GM12891 (cell line): ENCODE measurements around the gene GDPD2.

Experiments
- PAX5 ChIP-seq: IDR thresholded peaks from 2 replicates; pipeline ENCODE4 v1.6.1; 2011; ENCODE audit warnings: low read length, moderate library complexity, mild to moderate bottlenecking; ENCODE audit not compliant: insufficient read depth, severe bottlenecking
- POLR2A ChIP-seq: IDR thresholded peaks from 2 replicates; pipeline ENCODE4 v1.6.1; 2011; ENCODE audit warnings: low read depth, low read length, control low read depth
- POLR2AphosphoS5 ChIP-seq: IDR thresholded peaks from 2 replicates; pipeline ENCODE4 v1.6.1; 2011; ENCODE audit warnings: low read depth, low read length, control low read depth
- POU2F2 ChIP-seq: IDR thresholded peaks from 2 replicates; pipeline ENCODE4 v1.6.1; 2011; ENCODE audit warnings: low read depth, mild to moderate bottlenecking, control low read depth, low read length, moderate library complexity
- SPI1 ChIP-seq: IDR thresholded peaks from 2 replicates; pipeline ENCODE4 v1.6.1; 2011; ENCODE audit warnings: low read depth, low read length, control low read depth
- TAF1 ChIP-seq: IDR thresholded peaks from 2 replicates; pipeline ENCODE4 v1.6.1; 2011; ENCODE audit warnings: low read depth, low read length, control low read depth

- TF ChIP-seq POLR2AphosphoS5 (no peak), POLR2A (no peak), SPI1 (no peak), TAF1 (no peak), POU2F2 (no peak), PAX5 (no peak)
These were observed 10.1 kb downstream of the GDPD2 start for GRCh38 chrX:70432936-70433847.
